HUDEP-2 (cell line): ENCODE results near the gene CFD.
"Not testable (repeated sequence)": the region's sequence is repeated elsewhere in the genome, so short reads cannot be mapped to it uniquely, and the experiment has no call there.

Experiments
- DNase-seq, 76 experiments: peaks; one replicate each; lab custom pipeline; 2025; ENCODE audit not compliant: unreplicated experiment in 76 of 76; lab: John Stamatoyannopoulos, UW

CFD gene

DNA sequence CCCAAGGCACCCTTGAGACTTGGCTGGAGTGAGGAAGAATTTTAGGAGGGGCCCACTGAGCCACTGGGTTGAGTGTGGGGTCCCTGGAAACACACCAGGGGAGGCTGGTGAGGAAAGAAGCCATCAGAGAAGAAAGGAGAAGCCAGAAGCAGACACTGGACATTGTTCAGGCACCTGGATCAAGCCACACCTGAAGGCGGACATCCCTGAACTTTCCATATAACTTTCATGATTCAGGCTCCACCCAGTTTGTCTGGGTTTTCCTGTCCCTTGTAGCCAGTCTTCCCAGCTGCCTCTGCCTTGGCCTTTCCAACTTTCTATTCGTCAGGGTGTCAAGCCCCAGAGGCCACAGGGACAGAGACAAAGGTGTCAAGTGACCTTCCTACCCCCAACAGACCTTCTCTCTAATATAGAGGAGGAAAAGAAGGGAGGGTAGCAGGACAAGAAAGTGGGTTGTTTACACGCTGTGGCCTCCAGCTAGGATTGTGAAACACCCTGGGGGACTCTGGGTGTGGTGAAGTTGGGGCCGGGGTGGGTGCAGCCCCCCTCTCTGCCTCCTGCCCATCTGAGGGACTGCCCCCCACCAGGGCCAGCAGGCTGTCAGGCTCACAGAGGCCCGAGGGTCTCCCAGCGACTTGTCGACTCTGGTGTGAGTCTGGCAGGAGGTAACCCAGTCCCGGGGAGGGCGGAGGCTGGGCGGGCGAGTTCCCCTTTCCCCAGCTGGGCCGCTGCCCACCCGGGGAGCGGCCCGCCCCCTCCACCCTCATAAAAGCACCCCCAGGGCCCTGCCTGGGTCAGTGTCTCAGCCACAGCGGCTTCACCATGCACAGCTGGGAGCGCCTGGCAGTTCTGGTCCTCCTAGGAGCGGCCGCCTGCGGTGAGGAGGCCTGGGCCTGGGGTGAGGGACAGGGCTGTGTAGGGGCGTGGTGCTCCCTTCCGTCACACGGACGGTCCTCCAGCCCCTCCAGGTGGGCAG, at the start of gene CFD:
Gene CFD, plus strand, starts transcription at position 797 of the 976 bp plus-strand sequence. Its CDS starts 26 bp downstream, at position 823.
- DNase-seq, result peak in 1 of 76 experiments; percentile 17

DNA sequence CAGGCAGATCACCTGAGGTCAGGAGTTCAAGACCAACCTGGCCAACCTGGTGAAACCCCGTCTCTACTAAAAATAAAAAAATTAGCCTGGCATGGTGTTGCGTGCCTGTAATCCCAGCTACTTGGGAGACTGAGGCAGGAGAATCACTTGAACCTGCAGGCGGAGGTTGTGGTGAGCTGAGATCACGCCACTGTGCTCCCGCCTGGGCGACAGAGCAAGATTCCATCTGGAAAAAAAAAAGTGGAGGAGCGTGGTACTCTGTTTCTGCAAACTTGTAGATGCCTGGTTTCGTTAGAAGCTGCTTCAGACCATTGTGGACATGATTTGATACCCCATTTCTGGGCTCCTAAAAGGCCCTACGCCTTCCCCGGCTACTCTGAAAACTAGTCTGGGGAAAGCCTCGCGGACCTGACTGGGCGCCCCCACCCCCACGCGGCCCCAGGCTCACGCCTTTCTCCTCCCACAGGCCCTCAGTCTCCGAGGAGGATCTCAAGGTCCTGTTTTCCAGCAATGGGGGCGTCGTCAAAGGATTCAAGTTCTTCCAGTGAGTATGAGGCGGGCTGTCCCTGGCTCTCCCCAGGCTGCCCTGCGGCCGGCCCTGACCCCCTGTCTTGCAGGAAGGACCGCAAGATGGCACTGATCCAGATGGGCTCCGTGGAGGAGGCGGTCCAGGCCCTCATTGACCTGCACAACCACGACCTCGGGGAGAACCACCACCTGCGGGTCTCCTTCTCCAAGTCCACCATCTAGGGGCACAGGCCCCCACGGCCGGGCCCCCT, 49.2 kb upstream of the CFD start:
- no peak for DNase-seq

DNA sequence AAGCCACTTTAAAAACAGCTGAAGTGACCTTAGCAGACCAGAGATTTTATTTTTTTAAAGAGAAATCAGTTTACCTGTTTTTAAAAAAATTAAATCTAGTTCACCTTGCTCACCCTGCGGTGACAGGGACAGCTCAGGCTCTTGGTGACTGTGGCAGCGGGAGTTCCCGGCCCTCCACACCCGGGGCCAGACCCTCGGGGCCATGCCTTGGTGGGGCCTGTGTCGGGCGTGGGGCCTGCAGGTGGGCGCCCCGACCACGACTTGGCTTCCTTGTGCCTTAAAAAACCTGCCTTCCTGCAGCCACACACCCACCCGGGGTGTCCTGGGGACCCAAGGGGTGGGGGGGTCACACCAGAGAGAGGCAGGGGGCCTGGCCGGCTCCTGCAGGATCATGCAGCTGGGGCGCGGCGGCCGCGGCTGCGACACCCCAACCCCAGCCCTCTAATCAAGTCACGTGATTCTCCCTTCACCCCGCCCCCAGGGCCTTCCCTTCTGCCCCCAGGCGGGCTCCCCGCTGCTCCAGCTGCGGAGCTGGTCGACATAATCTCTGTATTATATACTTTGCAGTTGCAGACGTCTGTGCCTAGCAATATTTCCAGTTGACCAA, 48.5 kb upstream of the CFD start:
- DNase-seq, result no peak

DNA sequence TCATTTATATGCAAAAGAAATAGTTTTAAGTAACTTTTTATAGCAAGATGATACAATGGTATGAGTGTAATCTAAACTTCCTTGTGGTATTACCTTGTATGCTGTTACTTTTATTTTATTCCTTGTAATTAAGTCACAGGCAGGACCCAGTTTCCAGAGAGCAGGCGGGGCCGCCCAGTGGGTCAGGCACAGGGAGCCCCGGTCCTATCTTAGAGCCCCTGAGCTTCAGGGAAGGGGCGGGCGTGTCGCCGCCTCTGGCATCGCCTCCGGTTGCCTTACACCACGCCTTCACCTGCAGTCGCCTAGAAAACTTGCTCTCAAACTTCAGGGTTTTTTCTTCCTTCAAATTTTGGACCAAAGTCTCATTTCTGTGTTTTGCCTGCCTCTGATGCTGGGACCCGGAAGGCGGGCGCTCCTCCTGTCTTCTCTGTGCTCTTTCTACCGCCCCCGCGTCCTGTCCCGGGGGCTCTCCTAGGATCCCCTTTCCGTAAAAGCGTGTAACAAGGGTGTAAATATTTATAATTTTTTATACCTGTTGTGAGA, 47.9 kb upstream of the CFD start:
- DNase-seq, result no peak

DNA sequence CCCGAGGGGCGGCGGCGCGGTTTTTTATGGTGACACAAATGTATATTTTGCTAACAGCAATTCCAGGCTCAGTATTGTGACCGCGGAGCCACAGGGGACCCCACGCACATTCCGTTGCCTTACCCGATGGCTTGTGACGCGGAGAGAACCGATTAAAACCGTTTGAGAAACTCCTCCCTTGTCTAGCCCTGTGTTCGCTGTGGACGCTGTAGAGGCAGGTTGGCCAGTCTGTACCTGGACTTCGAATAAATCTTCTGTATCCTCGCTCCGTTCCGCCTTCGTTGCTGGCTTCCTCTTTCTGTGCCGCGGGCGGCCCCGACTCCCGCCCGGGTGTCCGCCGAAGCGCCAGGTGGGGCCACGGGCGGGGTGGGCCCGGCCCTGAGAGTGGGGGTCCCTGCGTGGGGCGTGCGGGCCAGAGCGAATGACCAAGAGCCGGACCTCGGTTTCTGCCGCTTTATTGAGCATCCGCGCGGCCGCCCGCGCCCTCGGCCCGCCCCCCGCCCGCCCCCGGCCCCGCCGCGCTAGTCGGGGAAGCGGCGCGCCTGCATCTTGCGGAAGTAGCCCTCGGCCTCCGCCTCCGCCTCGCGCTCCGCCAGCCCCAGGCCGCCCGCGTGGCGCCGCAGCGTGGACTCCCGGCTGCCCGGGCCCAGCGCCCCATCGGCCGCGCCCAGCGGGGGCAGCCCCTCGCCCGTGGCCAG, 47.3 kb upstream of the CFD start:
- DNase-seq, result peak in 1 of 76 experiments; percentile 22

DNA sequence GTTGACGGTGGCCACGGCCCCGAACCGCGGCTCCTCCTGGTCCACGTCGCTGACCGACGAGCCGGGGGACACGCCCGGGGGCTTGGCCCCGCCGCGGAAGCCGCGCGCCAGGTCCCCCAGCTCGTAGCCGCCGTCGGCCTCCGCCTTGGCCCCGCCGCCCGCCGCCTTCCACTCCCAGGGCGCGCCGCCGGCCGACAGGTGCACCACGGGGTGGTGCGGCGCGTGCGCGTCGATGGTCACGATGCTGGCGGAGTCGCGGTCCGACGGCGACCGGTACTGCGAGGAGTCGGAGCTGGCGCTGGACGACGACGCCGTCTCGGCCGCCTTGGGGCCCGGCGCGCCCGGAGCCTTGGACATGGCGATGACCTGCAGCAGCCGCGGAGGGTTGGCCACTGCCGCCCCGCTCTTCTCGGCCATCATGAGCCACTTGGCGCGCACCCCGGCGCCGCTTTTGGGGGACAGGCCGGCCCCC, 46.7 kb upstream of the CFD start:
- no peak for DNase-seq

DNA sequence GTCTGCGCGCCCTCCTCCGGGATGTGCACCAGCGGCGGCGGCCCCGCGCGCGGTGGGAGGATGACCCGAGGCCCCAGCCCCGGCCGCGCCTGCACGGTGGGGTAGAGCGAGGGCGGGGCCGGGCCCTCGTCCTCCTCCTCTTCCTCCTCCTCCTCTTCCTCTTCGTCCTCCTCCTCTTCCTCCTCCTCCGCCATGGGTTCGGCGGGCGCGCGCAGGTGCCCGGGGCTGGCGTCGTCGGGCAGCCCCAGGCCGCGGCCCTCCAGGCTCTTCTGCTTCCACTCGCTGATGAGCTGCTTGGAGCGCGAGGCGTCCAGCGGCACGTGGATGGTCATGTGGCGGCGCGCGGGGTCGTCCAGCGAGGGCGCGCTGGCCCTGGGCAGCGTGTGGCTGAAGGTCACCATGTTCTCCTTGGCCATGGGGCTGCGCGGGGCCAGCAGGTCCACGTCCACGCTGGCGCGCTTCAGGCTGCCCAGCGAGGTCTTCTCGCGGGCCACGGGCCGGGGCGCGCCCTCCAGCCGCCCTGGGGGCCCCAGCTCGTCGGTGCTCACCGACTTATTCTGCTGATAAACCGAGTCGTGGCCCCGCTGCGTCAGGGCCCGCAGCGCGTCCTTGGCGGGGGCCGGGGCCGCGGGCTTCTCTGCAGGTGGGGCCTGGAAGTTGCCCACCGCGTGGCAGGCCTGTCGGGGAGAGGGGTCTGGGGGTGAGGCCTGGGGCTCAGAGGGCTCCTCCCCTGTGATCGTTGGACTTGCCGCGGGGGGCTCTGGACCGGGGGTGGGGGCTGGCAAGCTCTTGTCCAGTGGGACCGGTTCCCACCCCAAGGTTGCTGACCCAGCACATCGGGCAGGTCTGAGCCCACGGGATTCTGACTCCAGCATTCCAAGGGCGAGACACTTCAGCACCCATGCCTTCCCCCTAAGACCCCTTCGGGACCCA, 46.0 kb upstream of the CFD start:
- no peak for DNase-seq

DNA sequence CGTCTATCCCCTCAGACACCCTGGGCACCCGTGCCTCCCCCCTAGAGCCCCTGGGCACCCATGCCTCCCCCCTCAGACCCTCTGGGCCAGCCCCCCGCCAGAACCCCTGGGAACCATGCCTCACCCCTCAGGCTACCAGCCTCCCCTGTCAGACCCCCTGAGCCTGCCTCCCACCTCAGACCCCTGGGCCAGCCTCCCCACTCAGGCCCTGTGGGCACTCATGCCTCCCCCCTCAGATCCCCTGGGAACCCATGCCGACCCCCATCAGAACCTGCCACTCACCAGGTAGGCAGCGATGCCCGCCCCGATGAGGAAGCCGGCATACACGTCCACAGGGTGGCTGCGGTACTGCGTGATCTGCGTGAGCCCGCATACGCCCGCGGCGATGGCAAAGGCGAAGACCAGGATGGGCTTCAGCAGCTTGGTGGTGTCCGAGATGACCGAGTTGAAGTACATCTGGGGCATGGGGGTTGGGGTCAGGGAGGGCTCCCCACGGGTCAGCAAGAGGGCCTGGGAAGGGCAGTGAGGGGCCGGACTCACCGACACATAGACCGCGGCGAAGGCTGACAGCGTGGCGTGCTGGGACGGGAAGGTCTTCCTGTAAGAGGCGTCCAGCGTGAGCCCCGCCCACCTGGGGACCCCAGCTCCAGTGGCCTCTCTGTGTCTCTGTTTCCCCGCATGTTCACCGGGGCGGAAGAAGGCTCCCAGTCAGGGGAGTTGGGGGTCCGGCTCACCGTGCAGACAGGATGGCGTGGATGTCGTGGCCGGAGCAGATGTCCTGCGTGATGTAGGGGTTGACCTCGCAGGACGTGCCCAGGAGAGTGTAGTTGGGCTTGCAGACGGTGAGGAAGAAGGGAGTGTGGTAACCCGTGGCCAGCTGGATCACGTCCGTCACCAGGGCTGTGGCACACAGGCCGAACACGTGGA, 45.0 kb upstream of the CFD start:
- DNase-seq, result no peak

DNA sequence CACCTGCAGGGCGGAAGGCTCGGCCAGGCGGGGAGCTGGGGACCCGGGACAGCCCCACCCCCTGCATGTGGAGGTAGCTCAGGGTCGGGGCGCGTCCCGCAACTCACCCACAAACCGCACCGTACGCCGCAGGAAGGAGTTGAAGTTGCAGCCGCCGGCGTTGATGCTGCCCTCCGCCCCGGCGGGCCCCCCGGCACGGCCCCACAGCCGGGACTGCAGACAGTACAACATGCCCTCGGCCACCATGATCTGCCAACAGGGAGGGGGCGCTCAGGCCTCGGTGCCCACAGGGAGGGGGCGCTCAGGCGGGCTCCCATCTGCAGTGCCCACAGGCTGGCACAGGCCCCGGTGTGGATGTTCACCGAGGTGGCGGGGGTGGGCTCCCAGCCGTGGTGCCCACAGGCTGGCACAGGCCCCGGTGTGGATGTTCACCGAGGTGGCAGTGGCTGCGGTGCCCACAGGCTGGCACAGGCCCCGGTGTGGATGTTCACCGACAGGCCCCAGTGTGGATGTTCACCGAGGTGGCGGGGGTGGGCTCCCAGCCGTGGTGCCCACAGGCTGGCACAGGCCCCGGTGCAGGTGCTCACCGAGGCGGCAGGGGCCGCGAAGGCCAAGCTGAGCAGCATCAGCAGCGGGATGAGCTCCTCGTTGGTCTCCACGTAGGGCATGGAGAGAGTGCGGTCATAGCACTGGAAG, 44.2 kb upstream of the CFD start:
- DNase-seq, result no peak

DNA sequence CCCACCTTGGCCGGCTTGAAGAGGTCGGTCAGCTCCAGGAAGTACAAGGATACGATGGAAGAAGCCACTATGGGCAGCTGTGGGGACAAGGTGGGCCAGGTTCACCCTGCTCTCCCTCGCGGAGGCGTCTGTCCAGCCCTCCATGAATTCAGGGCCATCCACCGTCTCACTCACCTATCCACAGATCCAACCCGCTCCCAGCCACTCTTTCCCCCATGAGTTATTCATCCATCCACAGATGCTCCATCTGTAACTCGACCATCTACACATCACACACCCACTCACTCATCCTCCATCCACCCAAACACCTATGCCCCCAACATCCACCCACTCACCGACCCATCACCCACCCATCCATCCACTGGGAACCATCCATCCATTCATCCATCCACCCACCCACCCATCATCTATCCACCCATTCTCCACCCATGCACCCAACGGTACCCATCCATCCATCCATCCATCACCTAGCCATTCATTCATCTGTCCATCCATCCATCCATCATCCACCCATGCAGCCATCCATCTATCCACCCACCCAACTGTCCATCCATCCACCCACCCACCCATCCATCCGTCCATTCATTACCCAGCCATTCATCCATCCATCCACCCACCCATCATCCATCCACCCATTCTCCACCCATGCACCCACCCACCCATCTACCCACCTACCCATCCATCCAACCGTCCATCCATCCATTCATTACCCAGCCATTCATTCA, 43.5 kb upstream of the CFD start:
- DNase-seq, result no peak

DNA sequence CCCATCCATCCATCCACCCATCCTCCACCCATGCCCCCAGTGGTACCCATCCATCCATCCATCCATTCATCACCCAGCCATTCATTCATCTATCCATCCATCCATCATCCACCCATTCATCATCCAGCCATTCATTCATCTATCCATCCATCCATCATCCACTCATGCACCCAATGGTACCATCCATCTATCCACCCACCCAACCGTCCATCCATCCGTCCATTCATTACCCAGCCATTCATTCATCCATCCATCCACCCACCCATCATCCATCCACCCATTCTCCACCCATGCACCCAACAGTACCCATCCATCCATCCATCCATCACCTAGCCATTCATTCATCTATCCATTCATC, 43.0 kb upstream of the CFD start:
- DNase-seq, result no peak

DNA sequence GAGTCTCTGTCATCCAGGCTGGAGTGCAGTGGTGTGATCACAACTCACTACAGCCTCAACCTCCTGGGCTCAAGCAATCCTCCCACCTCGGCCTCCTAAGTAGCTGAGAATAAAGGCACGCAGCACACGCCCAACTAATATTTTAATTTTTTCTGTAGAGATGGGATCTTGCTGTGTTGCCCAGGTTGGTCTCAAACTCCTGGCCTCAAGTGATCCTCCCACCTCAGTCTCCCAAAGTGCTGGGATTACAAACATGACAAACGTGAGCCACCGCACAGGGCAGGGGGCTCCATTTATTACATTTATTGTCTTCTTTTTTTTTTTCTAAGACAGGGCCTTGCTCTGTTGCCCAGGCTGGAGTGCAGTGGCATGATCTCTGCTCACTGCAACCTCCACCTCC, 39.3 kb upstream of the CFD start:
- DNase-seq, result not testable (repeated sequence)

DNA sequence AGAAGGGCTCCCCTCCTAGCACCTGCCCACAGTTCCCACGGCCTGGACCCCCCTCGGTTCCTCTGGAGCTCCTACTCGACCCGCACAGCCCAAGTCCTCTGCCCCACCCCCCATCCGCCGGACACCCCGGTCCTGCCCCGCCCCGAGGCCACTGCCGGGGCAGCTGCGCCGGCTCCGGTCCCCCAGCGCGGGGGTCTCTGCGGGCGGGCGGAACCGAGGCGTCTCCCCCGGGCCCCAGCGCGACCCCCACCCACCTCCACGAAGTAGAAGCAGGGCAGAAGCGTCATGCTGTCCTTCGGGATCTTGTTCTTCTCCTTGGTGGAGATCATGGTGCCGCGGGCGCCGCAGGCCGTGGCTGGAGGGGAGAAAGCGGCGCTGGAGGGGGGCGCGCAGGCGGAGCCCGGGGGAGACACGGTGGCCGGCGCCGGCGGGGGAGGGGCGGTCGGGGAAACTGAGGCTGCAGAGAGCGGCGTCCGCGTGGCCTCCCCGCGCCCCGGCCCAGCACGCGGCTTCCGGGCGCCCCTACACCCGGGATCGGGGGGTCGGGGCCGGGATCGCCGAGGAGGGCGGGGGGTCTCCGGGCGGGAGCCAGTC, 38.1 kb upstream of the CFD start:
- DNase-seq, result peak in 1 of 76 experiments; percentile 35

DNA sequence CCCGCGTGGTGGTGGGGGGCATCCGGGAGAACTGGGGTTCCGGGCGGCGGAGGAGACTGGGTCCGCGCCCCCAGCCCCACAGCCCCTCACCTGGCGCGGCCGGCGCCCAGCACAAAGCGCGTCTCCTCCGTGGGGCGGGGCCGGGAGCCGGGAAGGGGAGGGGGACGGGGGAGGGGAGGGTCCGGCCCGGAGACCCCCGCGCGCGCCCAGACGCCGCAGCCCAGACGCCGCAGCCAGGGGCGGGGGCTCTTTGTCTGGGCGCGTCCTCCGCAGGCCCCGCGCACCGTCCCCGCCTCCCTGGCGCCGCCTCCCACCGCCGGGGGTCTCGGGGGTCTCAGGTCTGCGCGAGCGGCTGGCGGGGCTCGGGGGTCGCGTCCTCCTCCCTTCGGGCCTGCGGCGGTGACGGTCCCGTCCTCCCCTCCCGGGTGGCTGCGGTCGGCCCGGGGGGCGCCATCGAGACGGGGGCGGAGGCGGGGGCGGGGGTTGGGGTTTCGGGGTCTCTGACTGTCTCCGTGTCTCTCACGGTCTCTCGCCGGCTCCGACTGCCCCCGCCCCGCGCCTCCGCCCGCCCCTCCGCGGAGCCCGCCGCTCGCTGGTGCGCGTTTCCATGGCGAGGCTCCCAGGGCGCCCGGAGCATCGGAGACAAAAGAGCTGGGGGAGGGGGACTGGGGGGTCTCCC, 37.5 kb upstream of the CFD start, which contains the start of gene PLPPR3:
Gene PLPPR3, minus strand, starts transcription at position 131 of the 679 bp plus-strand sequence. CDS start 396 bp downstream, outside the sequence.
- no peak for DNase-seq

DNA sequence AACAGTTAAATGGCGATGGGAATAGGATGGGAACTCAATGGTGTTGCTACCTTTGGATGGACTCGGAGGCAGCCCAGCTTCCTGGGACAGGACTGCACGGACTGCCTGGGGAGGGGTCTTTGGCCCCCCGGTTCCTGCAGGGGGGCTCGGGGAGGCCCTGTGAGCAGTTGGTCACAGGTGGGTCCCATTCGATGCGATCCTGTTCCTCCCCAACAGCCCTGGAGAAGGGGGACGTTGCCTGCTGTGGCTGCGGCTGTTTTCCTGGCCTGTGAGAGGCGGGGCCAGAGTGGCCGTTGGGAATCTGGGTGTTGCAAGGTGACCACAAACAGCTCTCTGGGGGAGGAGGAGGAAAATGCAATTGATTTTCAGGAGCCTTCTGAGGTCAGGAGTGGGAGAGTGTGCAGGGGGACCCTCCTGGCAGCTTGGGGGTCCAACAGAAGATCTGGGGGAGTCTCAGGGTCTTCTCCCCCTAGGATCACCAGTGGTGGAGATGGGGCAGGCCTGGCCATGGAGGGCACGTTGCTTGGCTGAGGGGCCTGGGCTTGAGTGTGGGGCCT, 35.8 kb upstream of the CFD start:
- peak in 5 of 76 experiments; percentile 17 to 41 (median 27) for DNase-seq
